Neural cell (in vitro differentiated cells): ENCODE results near the gene LDLRAD4. TPM values are rescaled to one million over a fixed set of nuclear protein-coding genes. Genes with fewer than 3 reads are reported as not detected.

Experiments
- H2AFZ ChIP-seq: fragments of 200-600, 300-800 bp; sonication (generic), shearing (Covaris generic); 2 replicates; pipeline ENCODE4 v1.6.0; 2014; ENCODE audit warnings: low read depth, mild to moderate bottlenecking, antibody characterized with exemption, low read length, moderate library complexity
- H3F3A ChIP-seq: fragments of 200-600 bp; shearing (Covaris generic); 2 replicates; pipeline ENCODE4 v1.6.1; 2016; ENCODE audit warnings: mild to moderate bottlenecking, moderate library complexity, mixed read lengths, antibody characterized with exemption, low read length; ENCODE audit not compliant: insufficient read depth, poor library complexity, severe bottlenecking
- H3K27ac ChIP-seq: fragments of 200-600, 300-800 bp; sonication (generic), shearing (Covaris generic); 2 replicates; pipeline ENCODE4 v1.5.1; 2014; ENCODE audit warnings: mild to moderate bottlenecking, low read length, moderate library complexity
- H3K27me3 ChIP-seq: fragments of 300-800, 200-600 bp; sonication (generic), shearing (Covaris generic); 2 replicates; pipeline ENCODE4 v1.6.0; 2014; ENCODE audit warnings: mild to moderate bottlenecking, low read depth, low read length, moderate library complexity; ENCODE audit not compliant: insufficient read depth
- H3K36me3 ChIP-seq: fragments of 300-800, 200-600 bp; sonication (generic), shearing (Covaris generic); 2 replicates; pipeline ENCODE4 v1.5.1; 2014; ENCODE audit warnings: mild to moderate bottlenecking, antibody characterized with exemption, low read length, moderate library complexity; ENCODE audit not compliant: insufficient read depth
- H3K4me2 ChIP-seq: fragments of 300-800, 200-600 bp; sonication (generic), shearing (Covaris generic); 2 replicates; pipeline ENCODE4 v1.6.0; 2014; ENCODE audit warnings: mild to moderate bottlenecking, low read length
- H3K4me3 ChIP-seq: fragments of 300-800, 200-600 bp; sonication (generic), shearing (Covaris generic); 2 replicates; pipeline ENCODE4 v1.5.1; 2014; ENCODE audit warnings: mild to moderate bottlenecking, low read length, moderate library complexity
- H3K79me2 ChIP-seq: fragments of 200-600 bp; shearing (Covaris generic); replicated peaks from 2 replicates; pipeline ENCODE4 v1.6.0; 2014; ENCODE audit warnings: mild to moderate bottlenecking, low read length, moderate library complexity; ENCODE audit not compliant: insufficient read depth
- H3K9ac ChIP-seq: fragments of 300-800, 200-600 bp; sonication (generic), shearing (Covaris generic); 2 replicates; pipeline ENCODE4 v1.6.1; 2016; ENCODE audit warnings: mild to moderate bottlenecking, low read length, mixed read lengths
- H3K9me2 ChIP-seq: fragments of 200-600 bp; shearing (Covaris generic); 2 replicates; pipeline ENCODE4 v1.6.1; 2016; ENCODE audit warnings: mild to moderate bottlenecking, low read length, mixed read lengths; ENCODE audit not compliant: insufficient read depth
- H3K9me3 ChIP-seq: fragments of 200-600, 300-800 bp; sonication (generic), shearing (Covaris generic); 2 replicates; pipeline ENCODE4 v1.6.1; 2016; ENCODE audit warnings: mild to moderate bottlenecking, mixed run types, low read length, moderate library complexity, mixed read lengths
- H4K20me1 ChIP-seq: fragments of 200-600 bp; shearing (Covaris generic); 2 replicates; pipeline ENCODE4 v1.6.1; 2016; ENCODE audit warnings: mild to moderate bottlenecking, mixed run types; ENCODE audit not compliant: insufficient read depth
- EP300 ChIP-seq: fragments of 450-650 bp; conservative IDR thresholded peaks from 2 replicates; pipeline ENCODE4 v1.6.1; 2014; ENCODE audit warnings: antibody characterized with exemption, mild to moderate bottlenecking, moderate library complexity; ENCODE audit not compliant: poor library complexity, severe bottlenecking
- EZH2 ChIP-seq: fragments of 200-600, 300-800 bp; shearing (Covaris generic), sonication (generic); IDR thresholded peaks from 2 replicates; pipeline ENCODE4 v1.6.1; 2014; ENCODE audit warnings: antibody characterized with exemption, low read length, borderline replicate concordance, mild to moderate bottlenecking; ENCODE audit not compliant: insufficient read depth, poor library complexity, severe bottlenecking
- MXI1 ChIP-seq: fragments of 450-650 bp; conservative IDR thresholded peaks from 2 replicates; pipeline ENCODE4 v1.6.1; 2014; ENCODE audit warnings: antibody characterized with exemption, mild to moderate bottlenecking; ENCODE audit not compliant: poor library complexity, severe bottlenecking
- POLR2AphosphoS5 ChIP-seq: IDR thresholded peaks from 2 replicates; pipeline ENCODE4 v1.6.1; 2012
- RAD21 ChIP-seq: fragments of 450-650 bp; conservative IDR thresholded peaks from 2 replicates; pipeline ENCODE4 v1.6.1; 2014; ENCODE audit warnings: antibody characterized with exemption, mild to moderate bottlenecking, moderate library complexity
- REST ChIP-seq: IDR thresholded peaks from 2 replicates; pipeline ENCODE4 v1.6.1; 2012; ENCODE audit warnings: borderline replicate concordance
- SMC3 ChIP-seq: fragments of 450-650 bp; conservative IDR thresholded peaks from 2 replicates; pipeline ENCODE4 v1.6.1; 2014; ENCODE audit warnings: antibody characterized with exemption, mild to moderate bottlenecking, moderate library complexity; ENCODE audit not compliant: poor library complexity
- TAF1 ChIP-seq: IDR thresholded peaks from 2 replicates; pipeline ENCODE4 v1.6.1; 2012; ENCODE audit warnings: low read depth
- polyA plus RNA-seq: library from polyadenylated mRNA; depleted of rRNA; stranded (reverse); fragments of >200 nt; gene quantifications from 2 replicates; pipeline ENCODE4 v1.2.3, GENCODE V29; 2014
- TF ChIP-seq, protein P1 (sequence below): fragments of 450-650 bp; IDR thresholded peaks from 2 replicates; pipeline ENCODE4 v1.5.1; 2014; ENCODE audit warnings: antibody characterized with exemption, mild to moderate bottlenecking, moderate library complexity; ENCODE audit not compliant: poor library complexity, severe bottlenecking

Gene LDLRAD4
- polyA plus RNA-seq, 1 donor from 2014 or later, result 3.7 TPM

DNA sequence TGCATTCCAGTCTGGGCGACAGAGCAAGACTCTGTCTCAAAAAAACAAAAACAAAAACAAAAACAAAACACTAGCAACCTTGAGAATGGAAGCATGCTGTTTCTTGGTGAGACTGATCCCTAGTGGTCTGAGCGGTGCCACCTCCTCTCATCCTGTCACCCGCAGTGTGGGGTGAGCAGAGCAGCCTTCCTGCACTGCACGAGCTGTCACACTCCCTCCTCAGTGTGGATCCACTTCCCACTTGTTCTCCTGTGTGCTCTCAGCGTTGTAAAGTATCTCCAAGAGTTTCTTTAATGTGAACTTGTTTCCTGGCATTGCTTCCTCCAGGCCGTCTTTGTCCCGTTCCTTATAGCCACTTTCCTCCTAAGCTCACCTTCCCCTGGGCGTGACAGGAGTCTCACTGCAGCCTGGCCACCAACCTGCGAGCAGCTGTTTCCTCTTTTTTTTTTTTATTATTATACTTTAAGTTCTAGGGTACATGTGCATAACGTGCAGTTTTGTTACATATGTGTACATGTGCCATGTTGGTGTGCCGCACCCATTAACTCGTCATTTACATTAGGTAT, 287.3 kb downstream of the LDLRAD4 start:
- H3K4me2 ChIP-seq, result no peak overlapping the region
- no peak for TF ChIP-seq EP300
- TF ChIP-seq TAF1, result no peak
- TF ChIP-seq SMC3, result no peak
- no peak for TF ChIP-seq MXI1
- no peak for TF ChIP-seq EZH2
- no peak for TF ChIP-seq POLR2AphosphoS5
- TF ChIP-seq, protein P1, sequence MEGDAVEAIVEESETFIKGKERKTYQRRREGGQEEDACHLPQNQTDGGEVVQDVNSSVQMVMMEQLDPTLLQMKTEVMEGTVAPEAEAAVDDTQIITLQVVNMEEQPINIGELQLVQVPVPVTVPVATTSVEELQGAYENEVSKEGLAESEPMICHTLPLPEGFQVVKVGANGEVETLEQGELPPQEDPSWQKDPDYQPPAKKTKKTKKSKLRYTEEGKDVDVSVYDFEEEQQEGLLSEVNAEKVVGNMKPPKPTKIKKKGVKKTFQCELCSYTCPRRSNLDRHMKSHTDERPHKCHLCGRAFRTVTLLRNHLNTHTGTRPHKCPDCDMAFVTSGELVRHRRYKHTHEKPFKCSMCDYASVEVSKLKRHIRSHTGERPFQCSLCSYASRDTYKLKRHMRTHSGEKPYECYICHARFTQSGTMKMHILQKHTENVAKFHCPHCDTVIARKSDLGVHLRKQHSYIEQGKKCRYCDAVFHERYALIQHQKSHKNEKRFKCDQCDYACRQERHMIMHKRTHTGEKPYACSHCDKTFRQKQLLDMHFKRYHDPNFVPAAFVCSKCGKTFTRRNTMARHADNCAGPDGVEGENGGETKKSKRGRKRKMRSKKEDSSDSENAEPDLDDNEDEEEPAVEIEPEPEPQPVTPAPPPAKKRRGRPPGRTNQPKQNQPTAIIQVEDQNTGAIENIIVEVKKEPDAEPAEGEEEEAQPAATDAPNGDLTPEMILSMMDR, result no peak
- no peak for TF ChIP-seq REST
- TF ChIP-seq RAD21, result no peak
- no peaks in the 10 kb centered on the region for H4K20me1 ChIP-seq
- H3K79me2 ChIP-seq, result no peaks in the 10 kb centered on the region
- H3F3A ChIP-seq, result no peaks in the 10 kb centered on the region
- H3K9me2 ChIP-seq, result no peaks in the 10 kb centered on the region
- no peaks in the 10 kb centered on the region for H3K9me3 ChIP-seq
- H2AFZ ChIP-seq, result no peak overlapping the region
- H3K36me3 ChIP-seq, result no peaks in the 10 kb centered on the region
- no peak overlapping the region for H3K27ac ChIP-seq
- no peak overlapping the region for H3K4me3 ChIP-seq
- H3K27me3 ChIP-seq, result no peaks in the 10 kb centered on the region
- H3K9ac ChIP-seq, result no peak overlapping the region

- no peaks in the 10 kb centered on the region for H4K20me1 ChIP-seq
- TF ChIP-seq SMC3, result no peak
- TF ChIP-seq EZH2, result no peak
- no peak for TF ChIP-seq TAF1
- TF ChIP-seq EP300, result no peak
- TF ChIP-seq MXI1, result no peak
- TF ChIP-seq POLR2AphosphoS5, result no peak
- TF ChIP-seq REST, result no peak
- TF ChIP-seq, protein P1, result no peak
- no peak for TF ChIP-seq RAD21
- no peak overlapping the region for H2AFZ ChIP-seq
- no peak overlapping the region for H3K4me3 ChIP-seq
- no peak overlapping the region for H3K27ac ChIP-seq
- H3K9me3 ChIP-seq, result no peaks in the 10 kb centered on the region
- no peaks in the 10 kb centered on the region for H3K36me3 ChIP-seq
- no peaks in the 10 kb centered on the region for H3F3A ChIP-seq
- H3K79me2 ChIP-seq, result no peaks in the 10 kb centered on the region
- no peak overlapping the region for H3K4me2 ChIP-seq
- no peaks in the 10 kb centered on the region for H3K27me3 ChIP-seq
- H3K9me2 ChIP-seq, result no peaks in the 10 kb centered on the region
- H3K9ac ChIP-seq, result no peak overlapping the region
Observed at GRCh38 chr18:13510594-13510993, 292.0 kb downstream of the LDLRAD4 start.
